ENCODE data around the gene TDRD15. TPM values are rescaled to one million over a fixed set of nuclear protein-coding genes. Genes with fewer than 3 reads are reported as not detected.
A peak's percentile ranks its signal among the peaks of the same experiment; 100 is the strongest.

The TDRD15 gene
- total and polyA plus RNA-seq, 4 donors, result 0.09 to 0.75 (median 0.42) TPM

GRCh38 chr2:21104030-21104660 lies 19.6 kb upstream of the TDRD15 start:
- Histone ChIP-seq H3K4me3 (ENCODE audit: low read depth in 1 of 3, low read length in 3 of 3) (no peak overlapping the region), H3K9ac (ENCODE audit: low read depth in 1 of 2, low read length in 2 of 2) (no peak overlapping the region), H3K27ac (ENCODE audit: low read depth in 1 of 2, low read length in 2 of 2) (peak overlapping the region; percentile 80 to 82), H3K36me3 (ENCODE audit: control insufficient read depth in 4 of 4, insufficient read depth in 3 of 4, low read depth in 1 of 4, low read length in 3 of 4) (no peaks in the 10 kb centered on the region), H3K27me3 (ENCODE audit: control insufficient read depth in 4 of 4, insufficient read depth in 4 of 4, low read length in 3 of 4) (no peaks in the 10 kb centered on the region), H3K4me1 (ENCODE audit: control insufficient read depth in 4 of 4, insufficient read depth in 4 of 4, low read length in 3 of 4) (peaks cover 8 to 38% (median 28%) of the 10 kb centered on the region in 4 donors), H3K9me3 (ENCODE audit: control insufficient read depth in 4 of 4, low read length in 3 of 4) (no peaks in the 10 kb centered on the region)
- no peak for DNase-seq (ENCODE audit: low spot score)
- 34% methylated on average over 1 of the region's 1 CpG for WGBS
- TF ChIP-seq CTCF (IDR thresholded peaks at IDR 0.05; ENCODE audit: low read depth, low read length, missing input control) (no peak), FOXA2 (IDR thresholded peaks at IDR 0.05) (no peak), REST (IDR thresholded peaks at IDR 0.05) (no peak), HNF4G (IDR thresholded peaks at IDR 0.05) (peak; percentile 69), ZBTB33 (IDR thresholded peaks at IDR 0.05) (no peak), YY1 (IDR thresholded peaks at IDR 0.05) (peak; percentile 61), FOXA1 (IDR thresholded peaks at IDR 0.05) (no peak), MAX (IDR thresholded peaks at IDR 0.05) (no peak), TAF1 (conservative IDR thresholded peaks at IDR 0.05) (no peak), RXRA (IDR thresholded peaks at IDR 0.05) (peak; percentile 76 to 77), JUND (IDR thresholded peaks at IDR 0.05) (peak; percentile 35 to 45), ATF3 (IDR thresholded peaks at IDR 0.05) (no peak), SP1 (IDR thresholded peaks at IDR 0.05) (peak; percentile 67), RAD21 (IDR thresholded peaks at IDR 0.05) (no peak), EGR1 (IDR thresholded peaks at IDR 0.05; ENCODE audit: low read depth in 2 of 2) (no peak), GABPA (IDR thresholded peaks at IDR 0.05 in 1 of 2, conservative IDR thresholded peaks at IDR 0.05 in 1 of 2) (no peak), NR2F2 (IDR thresholded peaks at IDR 0.05) (peak; percentile 34), HNF4A (conservative IDR thresholded peaks at IDR 0.05) (peak; percentile 88 to 92)
